Measurements from ENCODE around the gene SAMHD1.
"Not testable (repeated sequence)": the region's sequence is repeated elsewhere in the genome, so short reads cannot be mapped to it uniquely, and the experiment has no call there.

Gene SAMHD1

GRCh38 chr20:36878941-36879340, 72.6 kb downstream of the SAMHD1 start:
- FAIRE-seq (no peak), DNase-seq (ENCODE audit: insufficient read length) (no peak)
- TF ChIP-seq POLR2A (IDR thresholded peaks at IDR 0.05; ENCODE audit: low read depth, low read length), result no peak

DNA sequence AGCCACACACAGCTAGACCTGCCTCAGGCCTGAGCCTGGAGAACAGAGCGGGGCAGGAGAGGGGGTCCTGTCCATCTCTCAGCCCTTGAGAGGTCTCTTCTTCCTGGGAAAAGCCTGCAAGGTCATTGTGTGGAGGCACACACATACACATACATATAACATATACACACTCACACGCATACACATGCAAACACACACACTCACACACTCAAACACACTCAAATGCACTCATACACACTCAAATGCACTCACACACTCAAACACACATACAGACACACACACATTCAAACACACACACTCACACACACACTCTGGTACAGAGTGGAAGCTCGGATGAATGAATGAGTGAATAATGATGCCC, 75.1 kb downstream of the SAMHD1 start:
- FAIRE-seq, result no peak
- TF ChIP-seq TAF1 (IDR thresholded peaks at IDR 0.05; ENCODE audit: borderline replicate concordance, low read depth, low read length) (no peak), POLR2A (IDR thresholded peaks at IDR 0.05; ENCODE audit: low read depth, low read length) (no peak), POLR2AphosphoS5 (IDR thresholded peaks at IDR 0.05; ENCODE audit: low read depth, low read length) (no peak)
- DNase-seq (ENCODE audit: insufficient read length), result no peak

GRCh38 chr20:36875702-36876472, 75.6 kb downstream of the SAMHD1 start, which contains the start of gene TLDC2:
Gene TLDC2 (plus strand): TSS chr20:36876138. CDS start chr20:36876175, 37 bp downstream.
- no peak for FAIRE-seq
- no peak for TF ChIP-seq POLR2A (IDR thresholded peaks at IDR 0.05; ENCODE audit: low read depth, low read length)
- no peak for TF ChIP-seq TAF1 (IDR thresholded peaks at IDR 0.05; ENCODE audit: borderline replicate concordance, low read depth, low read length)

GRCh38 chr20:36875093-36875492, 76.4 kb downstream of the SAMHD1 start:
- not testable (repeated sequence) for FAIRE-seq; DNase-seq (ENCODE audit: insufficient read length)

More at GRCh38 chr20:36875702-36876472, 75.6 kb downstream of the SAMHD1 start, which contains the start of gene TLDC2:
- no peak for DNase-seq (ENCODE audit: insufficient read length)

DNA sequence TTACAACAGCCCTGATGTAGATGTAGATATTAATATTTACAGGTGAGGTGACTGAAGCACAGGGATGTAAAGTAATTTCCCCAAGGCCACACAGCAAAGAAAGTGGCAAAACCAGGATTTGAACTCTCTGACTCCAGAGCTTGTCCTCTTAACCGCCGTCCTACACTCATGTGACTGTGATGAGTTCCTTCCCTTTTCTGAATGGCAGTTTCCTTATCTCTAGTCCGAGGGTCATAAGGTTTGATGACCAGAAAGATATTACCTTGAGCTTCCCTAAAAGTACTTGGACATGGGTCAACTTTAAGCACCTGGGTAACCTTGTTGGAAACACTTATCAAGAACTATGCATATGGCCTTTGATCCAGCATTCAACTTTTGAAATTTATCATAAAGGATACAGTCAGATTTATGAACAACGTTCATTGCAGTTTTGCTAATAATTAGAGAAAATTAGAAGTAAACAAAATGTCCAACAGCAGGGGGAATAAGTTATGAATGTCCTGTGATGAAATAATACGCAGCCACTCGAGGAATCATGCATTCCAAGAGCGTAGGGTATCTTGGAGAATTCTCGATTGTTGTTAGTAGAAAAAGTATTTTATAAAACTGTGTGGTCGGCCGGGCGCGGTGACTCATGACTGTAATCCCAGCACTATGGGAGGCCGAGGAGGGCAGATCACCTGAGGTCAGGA, 77.9 kb downstream of the SAMHD1 start:
- FAIRE-seq, result no peak
- TF ChIP-seq POLR2AphosphoS5 (IDR thresholded peaks at IDR 0.05; ENCODE audit: low read depth, low read length), result no peak
- no peak for DNase-seq (ENCODE audit: insufficient read length)

DNA sequence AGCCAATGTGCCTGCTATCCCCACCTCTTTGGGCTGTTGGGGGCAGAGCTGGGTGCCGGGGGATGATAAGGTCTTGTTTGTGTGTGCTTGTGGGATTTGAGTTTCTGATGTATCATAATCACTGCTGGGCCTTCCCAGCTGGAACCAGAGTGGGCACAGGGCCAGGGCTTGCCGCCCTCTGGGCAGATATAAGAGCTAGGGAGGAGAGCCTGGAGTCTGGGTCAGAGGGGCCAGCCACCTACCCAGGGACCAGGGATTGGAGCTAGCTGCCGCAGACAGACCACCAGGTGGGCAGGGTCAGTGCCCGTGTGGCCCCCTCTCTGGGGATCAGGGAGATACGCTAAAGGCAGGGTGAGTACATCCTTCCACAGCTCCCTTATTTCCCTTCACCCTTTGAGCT, 78.7 kb downstream of the SAMHD1 start:
- DNase-seq (ENCODE audit: insufficient read length), result no peak
- no peak for TF ChIP-seq TAF1 (IDR thresholded peaks at IDR 0.05; ENCODE audit: borderline replicate concordance, low read depth, low read length)
- TF ChIP-seq POLR2AphosphoS5 (IDR thresholded peaks at IDR 0.05; ENCODE audit: low read depth, low read length), result no peak
- no peak for TF ChIP-seq POLR2A (IDR thresholded peaks at IDR 0.05; ENCODE audit: low read depth, low read length)
- no peak for FAIRE-seq

GRCh38 chr20:36871640-36872570, 79.6 kb downstream of the SAMHD1 start:
- no peak for TF ChIP-seq POLR2AphosphoS5 (IDR thresholded peaks at IDR 0.05; ENCODE audit: low read depth, low read length)
- no peak for TF ChIP-seq POLR2A (IDR thresholded peaks at IDR 0.05; ENCODE audit: low read depth, low read length)
- no peak for TF ChIP-seq TAF1 (IDR thresholded peaks at IDR 0.05; ENCODE audit: borderline replicate concordance, low read depth, low read length)
- DNase-seq (ENCODE audit: insufficient read length) (no peak), FAIRE-seq (no peak)

GRCh38 chr20:36866681-36867495, 84.6 kb downstream of the SAMHD1 start:
- no peak for DNase-seq (ENCODE audit: insufficient read length)
- peak; percentile 58 for FAIRE-seq
- TF ChIP-seq TAF1 (IDR thresholded peaks at IDR 0.05; ENCODE audit: borderline replicate concordance, low read depth, low read length) (no peak), POLR2AphosphoS5 (IDR thresholded peaks at IDR 0.05; ENCODE audit: low read depth, low read length) (no peak), POLR2A (IDR thresholded peaks at IDR 0.05; ENCODE audit: low read depth, low read length) (no peak)

- DNase-seq (ENCODE audit: insufficient read length) (no peak), FAIRE-seq (no peak)
- TF ChIP-seq POLR2A (IDR thresholded peaks at IDR 0.05; ENCODE audit: low read depth, low read length) (no peak), POLR2AphosphoS5 (IDR thresholded peaks at IDR 0.05; ENCODE audit: low read depth, low read length) (no peak), TAF1 (IDR thresholded peaks at IDR 0.05; ENCODE audit: borderline replicate concordance, low read depth, low read length) (no peak)
These were observed 85.3 kb downstream of the SAMHD1 start for GRCh38 chr20:36866164-36866563.

DNA sequence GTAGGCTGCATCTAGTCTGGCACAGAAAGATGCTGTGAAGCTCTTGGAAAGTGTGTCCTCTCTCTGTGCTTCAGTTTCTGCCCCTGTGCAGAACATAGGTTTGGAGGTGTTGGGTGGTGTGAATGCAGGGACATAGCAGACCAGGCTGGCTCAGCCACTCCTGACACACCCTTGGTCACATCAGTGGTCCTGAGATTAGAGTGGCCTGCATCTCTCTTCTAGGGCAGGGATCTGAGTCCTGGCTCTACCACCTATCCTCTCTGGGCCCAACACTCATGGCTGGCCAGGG, 85.7 kb downstream of the SAMHD1 start:
- no peak for DNase-seq (ENCODE audit: insufficient read length)
- FAIRE-seq, result no peak
- TF ChIP-seq POLR2AphosphoS5 (IDR thresholded peaks at IDR 0.05; ENCODE audit: low read depth, low read length) (no peak), POLR2A (IDR thresholded peaks at IDR 0.05; ENCODE audit: low read depth, low read length) (no peak), TAF1 (IDR thresholded peaks at IDR 0.05; ENCODE audit: borderline replicate concordance, low read depth, low read length) (no peak)

Data from GM12892 (cell line).